A375 (cell line): ENCODE data around the gene CFAP68. TPM values are rescaled to one million over a fixed set of nuclear protein-coding genes. Genes with fewer than 3 reads are reported as not detected.

ENCODE experiments used
- small RNA-seq: library from RNA; depleted of rRNA; stranded (forward); fragments of <200 nt; gene quantifications from one replicate; pipeline ENCODE3, GENCODE V24; 2014
- total RNA-seq: library from RNA; depleted of rRNA; stranded (reverse); fragments of >200 nt; shearing (Covaris generic); gene quantifications from 2 replicates; pipeline ENCODE4 v1.2.3, GENCODE V29; 2014; rRNA removed

Gene CFAP68
- total RNA-seq: 30.2 and 41.3 TPM in 2 replicates

GRCh38 chr11:111878849-111879636 lies at the start of gene CFAP68, which contains the start of gene FDXACB1:
CFAP68 (plus strand) TSS chr11:111879541; CDS start chr11:111879561, 20 bp downstream.
FDXACB1 (minus strand) TSS chr11:111879165; CDS start chr11:111879132, 33 bp downstream.

GRCh38 chr11:111870886-111871692 lies 8.3 kb upstream of the CFAP68 start, which contains the start of gene ALG9:
ALG9 (minus strand) TSS chr11:111871581; CDS start chr11:111871482, 99 bp downstream.

GRCh38 chr11:111911563-111912401 lies 32.4 kb downstream of the CFAP68 start, which contains the start of gene CRYAB:
CRYAB (minus strand) TSS chr11:111911770; CDS start chr11:111911724, 46 bp downstream.

GRCh38 chr11:111912535-111912934 lies 33.2 kb downstream of the CFAP68 start, which contains the start of gene HSPB2:
HSPB2 (plus strand) TSS chr11:111912734; CDS start chr11:111912830, 96 bp downstream.

DNA sequence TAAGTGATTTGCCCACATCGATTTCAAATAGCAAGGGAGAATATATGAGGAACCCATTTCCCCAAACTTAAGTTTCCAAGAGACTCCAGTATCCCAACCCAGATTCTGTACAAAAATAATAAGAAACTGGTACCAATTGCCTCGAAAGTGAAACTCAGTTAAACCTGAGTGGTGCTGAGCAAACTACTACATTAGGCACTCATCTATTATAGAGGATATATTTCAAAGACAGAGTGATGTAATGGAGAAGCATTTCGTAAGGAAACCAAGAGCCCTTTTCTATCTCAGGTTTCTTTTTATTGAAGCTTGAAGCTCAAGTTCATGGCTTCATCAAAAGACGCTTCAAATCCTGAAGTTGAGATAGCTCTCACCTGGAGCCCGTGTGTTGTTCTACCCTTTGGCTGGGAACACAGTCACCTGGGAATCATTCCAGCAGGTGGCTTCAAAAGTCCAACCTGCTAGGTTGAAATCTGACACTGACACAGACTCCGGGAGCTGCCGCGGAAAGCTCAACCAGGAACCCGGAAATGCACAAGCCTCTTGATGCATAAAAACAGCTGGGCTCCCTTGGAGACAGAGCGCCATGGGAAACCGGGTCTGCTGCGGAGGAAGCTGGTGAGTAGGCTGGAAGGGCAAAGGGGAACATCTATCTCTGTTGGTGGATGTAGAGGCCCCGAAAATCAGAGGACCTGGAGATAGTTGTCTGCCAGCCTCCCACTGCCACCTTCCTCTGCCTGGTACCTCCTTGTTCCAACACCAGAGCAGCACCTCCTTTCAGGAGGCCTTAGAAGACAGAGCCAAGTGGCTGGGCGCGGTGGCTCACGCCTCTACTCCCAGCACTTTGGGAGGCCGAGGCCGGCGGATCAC lies 39.3 kb downstream of the CFAP68 start, which contains the start of gene C11orf52:
C11orf52 (plus strand) TSS at position 524 of the 867 bp plus-strand sequence; CDS start at position 584, 60 bp downstream.

Small RNA genes within 50 kb of the gene (small RNA-seq; reads per million reads assigned to genes)
- gene C11orf52 (not detected), gene GNG5P3 (not detected), gene RNA5SP351 (not detected), gene RPL37AP8 (not detected)

Other genes with a start within 250 kb of the CFAP68 start
- gene PPP2R1B, start 113.2 kb upstream of the CFAP68 start, total RNA-seq: 15.1 and 21.6 TPM in 2 replicates
- gene ALG9, start 8.0 kb upstream of the CFAP68 start, total RNA-seq: 13.1 and 22.7 TPM in 2 replicates
- gene FDXACB1, start 376 bp upstream of the CFAP68 start, total RNA-seq: 2.6 and 3.1 TPM in 2 replicates
- not detected in 2 replicates for gene CRYAB, start 32.2 kb downstream of the CFAP68 start, total RNA-seq
- not detected in 2 replicates for gene HSPB2, start 33.2 kb downstream of the CFAP68 start, total RNA-seq
- 1.2 TPM in 1 of 2 replicates, not detected in the other for gene C11orf52, start 39.4 kb downstream of the CFAP68 start, total RNA-seq
- gene DIXDC1, start 57.8 kb downstream of the CFAP68 start, total RNA-seq: 5.0 and 6.2 TPM in 2 replicates
- 28.2 and 33.2 TPM in 2 replicates for gene DLAT, start 145.9 kb downstream of the CFAP68 start, total RNA-seq
- 1.7 and 2.1 TPM in 2 replicates for gene PIH1D2, start 194.5 kb downstream of the CFAP68 start, total RNA-seq
- 16.4 and 24.2 TPM in 2 replicates for gene NKAPD1, start 194.8 kb downstream of the CFAP68 start, total RNA-seq
- gene TIMM8B, start 207.2 kb downstream of the CFAP68 start, total RNA-seq: 90.4 and 106 TPM in 2 replicates
- 48.0 and 62.7 TPM in 2 replicates for gene SDHD, start 207.3 kb downstream of the CFAP68 start, total RNA-seq